ENCODE results near the gene TAPBPL. TPM values are rescaled to one million over a fixed set of nuclear protein-coding genes. Genes with fewer than 3 reads are reported as not detected.

The TAPBPL gene
- polyA plus RNA-seq, 1 donor (not counting 4 experiments of a cell fraction or from before 2014, with no cell fraction given), result 4.8 TPM

DNA sequence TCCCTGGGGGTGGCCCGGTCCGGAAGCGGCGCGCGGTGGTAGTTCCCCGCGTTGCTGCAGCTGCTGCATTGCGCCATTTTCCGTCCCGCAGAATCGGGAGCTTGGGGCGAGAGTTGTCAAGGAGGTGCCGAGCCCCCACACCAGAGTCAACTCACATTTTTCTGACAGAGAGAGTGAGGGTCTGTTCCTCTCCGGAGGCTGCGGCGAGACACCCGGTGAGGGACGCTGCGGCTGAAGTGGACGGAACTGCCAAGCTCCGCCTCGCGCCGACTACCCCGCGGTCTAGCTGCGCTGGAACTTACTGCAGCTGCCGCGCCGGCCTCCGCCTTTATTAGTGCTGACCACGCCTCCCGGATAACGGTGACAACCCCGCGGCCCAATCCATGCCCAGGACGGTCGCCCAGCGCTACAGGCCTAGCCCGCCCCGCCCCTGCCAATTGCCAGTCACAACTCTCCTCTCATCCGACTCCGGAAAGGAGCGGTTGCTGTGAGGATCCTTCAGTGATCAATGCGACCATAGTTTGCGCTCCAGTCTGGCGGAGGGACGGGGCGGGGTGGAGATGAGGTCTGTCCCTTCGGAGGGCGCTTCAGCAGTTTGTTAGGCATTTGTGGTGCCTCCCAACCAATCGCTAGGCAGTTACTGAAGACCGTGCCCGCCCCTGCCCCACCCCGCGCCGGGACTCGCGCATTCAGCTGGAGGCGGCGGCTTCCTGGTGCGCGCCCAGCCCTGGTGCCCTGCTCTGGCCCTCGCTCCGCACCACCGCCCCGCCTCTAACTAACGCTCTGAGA, 18.7 kb downstream of the TAPBPL start, which contains the start of gene VAMP1:
Gene VAMP1, minus strand, starts transcription at position 303 of the 789 bp plus-strand sequence. Its CDS starts 146 bp downstream, at position 157.
- Histone ChIP-seq H3K9ac (ENCODE audit: control insufficient read depth, extremely low read depth, insufficient read depth, low read length) (peak within 1 kb of the TSS; percentile 84), H3K9me3 (ENCODE audit: control insufficient read depth, low read depth, low read length) (no peaks in the 10 kb centered on the region), H3K79me2 (ENCODE audit: control insufficient read depth, insufficient read depth, low read length) (peaks cover 3% of the 10 kb centered on the region), H3K27me3 (ENCODE audit: control insufficient read depth, extremely low read depth, insufficient read depth, low read length) (no peaks in the 10 kb centered on the region), H3K4me2 (ENCODE audit: control insufficient read depth, extremely low read depth, insufficient read depth, low read depth, low read length) (peak within 1 kb of the TSS; percentile 91), H3K4me1 (ENCODE audit: control insufficient read depth, extremely low read depth, insufficient read depth, low read length) (peaks cover 22% of the 10 kb centered on the region), H4K20me1 (ENCODE audit: control insufficient read depth, extremely low read depth, insufficient read depth, low read length) (no peaks in the 10 kb centered on the region), H2AFZ (ENCODE audit: control insufficient read depth, low read length) (peak within 1 kb of the TSS; percentile 99), H3K27ac (ENCODE audit: control insufficient read depth, insufficient read depth, low read length) (peak within 1 kb of the TSS; percentile 87), H3K4me3 (ENCODE audit: control insufficient read depth in 2 of 3, extremely low read depth in 1 of 3, insufficient read depth in 2 of 3, low read depth in 1 of 3, low read length in 3 of 3) (peak within 1 kb of the TSS; percentile 64 to 83 (median 82)), H3K9me1 (ENCODE audit: control insufficient read depth, extremely low read depth, insufficient read depth, low read length) (no peaks in the 10 kb centered on the region), H3K36me3 (ENCODE audit: control insufficient read depth in 2 of 2, extremely low read depth in 1 of 2, insufficient read depth in 2 of 2, low read length in 2 of 2) (peaks cover 0 to 1% of the 10 kb centered on the region in 2 experiments)
- dilution Hi-C loops (cut with MboI; ENCODE audit: extremely low pct_ligation_motif_present, low sequenced_read_pairs), result no loop called here
- DNase-seq (ENCODE audit: low read depth, low spot score), result no peak
- TF ChIP-seq EZH2 (IDR thresholded peaks at IDR 0.05; ENCODE audit: low read length), result no peak
- TF ChIP-seq, protein P1, sequence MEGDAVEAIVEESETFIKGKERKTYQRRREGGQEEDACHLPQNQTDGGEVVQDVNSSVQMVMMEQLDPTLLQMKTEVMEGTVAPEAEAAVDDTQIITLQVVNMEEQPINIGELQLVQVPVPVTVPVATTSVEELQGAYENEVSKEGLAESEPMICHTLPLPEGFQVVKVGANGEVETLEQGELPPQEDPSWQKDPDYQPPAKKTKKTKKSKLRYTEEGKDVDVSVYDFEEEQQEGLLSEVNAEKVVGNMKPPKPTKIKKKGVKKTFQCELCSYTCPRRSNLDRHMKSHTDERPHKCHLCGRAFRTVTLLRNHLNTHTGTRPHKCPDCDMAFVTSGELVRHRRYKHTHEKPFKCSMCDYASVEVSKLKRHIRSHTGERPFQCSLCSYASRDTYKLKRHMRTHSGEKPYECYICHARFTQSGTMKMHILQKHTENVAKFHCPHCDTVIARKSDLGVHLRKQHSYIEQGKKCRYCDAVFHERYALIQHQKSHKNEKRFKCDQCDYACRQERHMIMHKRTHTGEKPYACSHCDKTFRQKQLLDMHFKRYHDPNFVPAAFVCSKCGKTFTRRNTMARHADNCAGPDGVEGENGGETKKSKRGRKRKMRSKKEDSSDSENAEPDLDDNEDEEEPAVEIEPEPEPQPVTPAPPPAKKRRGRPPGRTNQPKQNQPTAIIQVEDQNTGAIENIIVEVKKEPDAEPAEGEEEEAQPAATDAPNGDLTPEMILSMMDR (optimal IDR thresholded peaks at IDR 0.05 in 1 of 3, IDR thresholded peaks at IDR 0.05 in 1 of 3, conservative IDR thresholded peaks at IDR 0.05 in 1 of 3; ENCODE audit: extremely low read depth in 1 of 3, insufficient read depth in 2 of 3, low read length in 3 of 3), result no peak
- no peak for FAIRE-seq

DNA sequence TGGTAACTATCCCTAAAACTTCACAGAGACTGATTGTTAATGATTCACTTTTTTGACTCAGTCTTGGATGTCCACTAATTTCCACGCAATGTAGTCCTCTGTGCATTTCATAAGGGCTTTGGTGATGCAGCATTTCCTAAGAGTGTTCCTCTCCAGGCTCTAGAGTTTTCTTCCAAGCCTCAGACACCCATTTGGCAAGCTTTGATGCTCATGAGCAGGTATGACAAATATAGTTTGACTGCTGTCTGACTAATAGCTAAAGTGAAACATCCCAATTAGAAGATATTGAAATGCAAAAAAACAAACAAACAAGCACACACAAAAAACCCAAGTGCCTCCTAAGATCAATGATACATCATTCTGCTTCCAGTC, 20.1 kb downstream of the TAPBPL start:
- dilution Hi-C loops (cut with MboI; ENCODE audit: extremely low pct_ligation_motif_present, low sequenced_read_pairs), result no loop called here
- DNase-seq (ENCODE audit: low read depth, low spot score), result no peak
- TF ChIP-seq EZH2 (IDR thresholded peaks at IDR 0.05; ENCODE audit: low read length), result no peak
- no peaks in the 10 kb centered on the region for H3K9me1 ChIP-seq (ENCODE audit: control insufficient read depth, extremely low read depth, insufficient read depth, low read length)
- no peak overlapping the region for H3K27ac ChIP-seq (ENCODE audit: control insufficient read depth, insufficient read depth, low read length)
- H3K9me3 ChIP-seq (ENCODE audit: control insufficient read depth, low read depth, low read length), result no peaks in the 10 kb centered on the region
- no peak overlapping the region for H2AFZ ChIP-seq (ENCODE audit: control insufficient read depth, low read length)
- H3K4me3 ChIP-seq (ENCODE audit: control insufficient read depth in 2 of 3, extremely low read depth in 1 of 3, insufficient read depth in 2 of 3, low read depth in 1 of 3, low read length in 3 of 3), result no peak overlapping the region
- no peak overlapping the region for H3K4me2 ChIP-seq (ENCODE audit: control insufficient read depth, extremely low read depth, insufficient read depth, low read depth, low read length)
- H3K9ac ChIP-seq (ENCODE audit: control insufficient read depth, extremely low read depth, insufficient read depth, low read length), result no peak overlapping the region
- peaks cover 22% of the 10 kb centered on the region for H3K4me1 ChIP-seq (ENCODE audit: control insufficient read depth, extremely low read depth, insufficient read depth, low read length)
- peaks cover 3% of the 10 kb centered on the region for H3K79me2 ChIP-seq (ENCODE audit: control insufficient read depth, insufficient read depth, low read length)
- no peaks in the 10 kb centered on the region for H3K27me3 ChIP-seq (ENCODE audit: control insufficient read depth, extremely low read depth, insufficient read depth, low read length)
- no peaks in the 10 kb centered on the region for H4K20me1 ChIP-seq (ENCODE audit: control insufficient read depth, extremely low read depth, insufficient read depth, low read length)
- H3K36me3 ChIP-seq (ENCODE audit: control insufficient read depth in 2 of 2, extremely low read depth in 1 of 2, insufficient read depth in 2 of 2, low read length in 2 of 2), result no peaks in the 10 kb centered on the region
- no peak for FAIRE-seq
